Activated naive CD8-positive, alpha-beta T cell treated with anti-CD3 and anti-CD28 coated beads for 36 hours (primary cell): ENCODE measurements around the gene DDX51. TPM values are rescaled to one million over a fixed set of nuclear protein-coding genes. Genes with fewer than 3 reads are reported as not detected.

ENCODE experiments used
- DNase-seq: peaks from one replicate; pipeline ENCODE4 v3.0.0; 2021
- H3K27ac Mint-ChIP-seq: one replicate; pipeline ENCODE4 v1.8.0; 2022; ENCODE audit warnings: mild to moderate bottlenecking, moderate library complexity, mixed read lengths
- H3K27me3 Mint-ChIP-seq: one replicate; pipeline ENCODE4 v1.8.0; 2022; ENCODE audit warnings: mild to moderate bottlenecking, mixed read lengths
- H3K36me3 Mint-ChIP-seq: one replicate; pipeline ENCODE4 v1.8.0; 2021; ENCODE audit warnings: mild to moderate bottlenecking, mixed read lengths
- H3K4me1 Mint-ChIP-seq: one replicate; pipeline ENCODE4 v1.8.0; 2021; ENCODE audit warnings: mixed read lengths
- H3K4me3 Mint-ChIP-seq: one replicate; pipeline ENCODE4 v1.8.0; 2022; ENCODE audit warnings: mild to moderate bottlenecking, moderate library complexity, mixed read lengths
- H3K9me3 Mint-ChIP-seq: one replicate; pipeline ENCODE4 v1.8.0; 2022; ENCODE audit warnings: mixed read lengths
- total RNA-seq, 2 experiments: library from RNA; stranded (reverse); gene quantifications; one replicate each; pipeline ENCODE4 v1.2.3, GENCODE V29; 2021

The DDX51 gene
- total RNA-seq, 2 experiments from 2014 or later, result 32.4 to 34.8 TPM

DNA sequence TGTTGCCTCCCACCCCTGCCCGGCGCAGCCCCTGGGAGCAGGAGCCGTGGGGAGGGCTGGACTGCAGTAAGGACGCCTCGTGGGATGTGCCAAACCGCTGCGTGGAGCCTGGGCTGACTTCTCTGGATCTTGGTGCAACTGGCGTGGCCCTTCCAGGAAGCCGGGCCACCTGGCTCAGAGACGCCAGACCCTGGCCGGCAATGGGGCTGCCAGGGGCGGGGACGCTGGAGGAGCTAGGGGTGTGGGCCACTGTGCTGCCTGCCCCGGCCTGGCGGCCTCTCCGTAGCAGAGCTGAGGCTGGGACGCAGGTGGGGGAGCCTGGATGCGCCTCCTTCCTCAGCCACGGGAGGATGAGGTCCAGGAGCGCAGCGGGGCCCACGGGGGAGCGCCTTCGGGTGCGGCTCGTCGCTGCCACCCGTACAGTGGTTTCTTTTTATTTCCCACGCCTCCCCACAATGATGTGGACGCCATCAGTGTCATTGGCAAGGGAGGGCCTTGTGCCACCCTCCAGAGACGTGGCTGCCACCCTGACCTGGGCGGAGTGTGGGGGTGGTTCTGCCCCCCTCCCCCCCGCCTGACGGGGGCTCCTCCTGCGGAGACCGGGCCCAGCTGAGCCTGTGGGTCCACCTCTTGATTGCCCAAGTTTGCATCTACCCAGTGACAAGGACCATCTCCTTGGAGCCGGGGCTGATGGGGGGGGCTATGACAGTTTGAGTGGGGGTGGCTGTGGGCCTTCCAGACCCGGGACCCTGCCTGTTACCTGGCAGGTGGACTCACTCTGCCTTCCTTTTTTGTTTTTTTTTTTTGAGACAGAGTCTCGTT lies 11.3 kb downstream of the DDX51 start:
- no peak overlapping the region for H3K27ac Mint-ChIP-seq
- H3K36me3 Mint-ChIP-seq, result peaks cover 24% of the 10 kb centered on the region
- H3K4me3 Mint-ChIP-seq, result no peak overlapping the region
- H3K9me3 Mint-ChIP-seq, result peaks cover 7% of the 10 kb centered on the region
- no peaks in the 10 kb centered on the region for H3K27me3 Mint-ChIP-seq
- DNase-seq, result no peak
- H3K4me1 Mint-ChIP-seq, result no peaks in the 10 kb centered on the region

DNA sequence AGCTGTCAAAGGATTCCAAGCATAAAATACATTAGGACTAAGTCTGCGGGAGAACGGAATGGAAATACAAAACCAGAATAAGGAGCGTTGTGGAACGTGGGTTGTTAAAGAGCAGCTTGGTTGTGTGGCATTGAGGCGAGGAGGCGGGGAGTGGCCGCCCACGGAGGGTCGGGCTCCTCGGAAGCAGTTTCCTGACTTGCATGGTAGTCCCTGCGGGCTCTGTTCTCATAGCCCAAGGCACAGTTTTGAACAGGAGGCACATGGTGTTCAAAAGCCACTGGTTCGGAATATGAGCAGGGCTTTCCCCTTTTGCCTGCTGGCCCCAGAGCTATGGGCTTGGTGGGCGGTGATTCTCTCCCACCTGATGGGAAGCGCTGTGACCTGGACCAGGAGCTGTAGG lies 12.2 kb downstream of the DDX51 start:
- H3K27me3 Mint-ChIP-seq, result no peaks in the 10 kb centered on the region
- H3K9me3 Mint-ChIP-seq, result peaks cover 9% of the 10 kb centered on the region
- no peak for DNase-seq
- no peaks in the 10 kb centered on the region for H3K4me1 Mint-ChIP-seq
- H3K4me3 Mint-ChIP-seq, result no peak overlapping the region
- peaks cover 30% of the 10 kb centered on the region for H3K36me3 Mint-ChIP-seq
- no peak overlapping the region for H3K27ac Mint-ChIP-seq

DNA sequence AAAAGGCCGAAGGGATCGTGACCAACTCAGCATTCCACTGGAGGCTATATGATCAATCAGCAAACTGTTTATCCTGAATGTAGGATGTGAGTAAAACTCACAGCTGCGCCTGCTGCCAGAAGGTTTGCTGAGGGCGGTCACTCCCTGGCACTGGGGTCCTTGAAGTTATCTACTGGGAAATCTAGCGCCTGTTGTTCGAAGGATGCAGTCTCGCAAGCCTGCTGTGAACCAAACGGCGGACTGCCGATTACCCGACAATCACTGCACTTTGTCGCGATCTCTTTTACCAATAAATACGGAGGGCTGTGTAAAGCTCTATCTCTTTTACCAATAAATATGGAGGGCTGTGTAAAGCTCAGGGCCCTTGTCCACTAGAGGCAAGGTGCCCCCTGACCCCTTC lies 12.9 kb downstream of the DDX51 start:
- H3K36me3 Mint-ChIP-seq, result peaks cover 35% of the 10 kb centered on the region
- no peaks in the 10 kb centered on the region for H3K27me3 Mint-ChIP-seq
- no peak overlapping the region for H3K27ac Mint-ChIP-seq
- no peak for DNase-seq
- H3K9me3 Mint-ChIP-seq, result peaks cover 9% of the 10 kb centered on the region
- H3K4me3 Mint-ChIP-seq, result no peak overlapping the region
- H3K4me1 Mint-ChIP-seq, result no peaks in the 10 kb centered on the region

DNA sequence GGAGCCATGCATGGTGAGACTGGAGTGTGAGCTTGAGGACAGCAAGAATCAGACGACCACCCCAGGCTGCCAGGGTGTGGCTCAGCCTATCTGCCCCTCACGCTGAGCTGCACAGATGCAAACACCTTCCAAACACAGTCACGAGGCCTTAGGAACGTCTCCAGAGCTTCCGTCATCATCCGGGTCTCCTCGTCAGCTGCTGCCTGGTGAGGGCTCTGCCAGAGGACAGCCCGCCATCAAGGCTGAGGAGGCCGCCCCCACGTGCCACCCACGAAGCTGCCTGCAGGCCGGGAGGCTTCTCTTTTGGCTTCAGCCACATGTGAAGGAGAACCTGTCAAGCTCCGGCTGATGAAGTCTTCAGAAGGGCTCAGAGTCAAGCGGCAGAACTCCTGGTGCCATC lies 13.4 kb downstream of the DDX51 start:
- Mint-ChIP-seq H3K9me3 (peaks cover 9% of the 10 kb centered on the region), H3K4me1 (no peaks in the 10 kb centered on the region), H3K27me3 (no peaks in the 10 kb centered on the region), H3K27ac (no peak overlapping the region), H3K36me3 (peaks cover 37% of the 10 kb centered on the region), H3K4me3 (no peak overlapping the region)
- DNase-seq, result no peak

DNA sequence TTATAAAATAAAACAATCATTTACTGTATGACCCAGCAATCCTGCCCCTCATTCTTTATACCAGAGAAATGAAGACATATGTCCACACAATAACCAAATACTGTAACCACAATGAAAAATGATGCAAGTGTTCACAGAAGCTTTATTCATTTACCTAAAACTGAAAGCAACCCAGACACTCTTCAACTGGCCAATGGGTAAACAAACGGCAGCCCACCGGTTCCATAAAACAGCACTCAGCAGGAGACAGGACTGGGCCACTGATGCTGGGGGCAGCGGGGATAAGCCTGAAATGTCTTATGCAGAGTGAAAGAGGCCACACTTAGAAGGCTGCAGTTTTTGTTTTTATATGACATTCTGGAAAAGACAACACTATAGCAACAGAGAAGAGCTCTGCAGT lies 15.1 kb downstream of the DDX51 start:
- Mint-ChIP-seq H3K36me3 (peaks cover 49% of the 10 kb centered on the region), H3K4me1 (no peaks in the 10 kb centered on the region), H3K4me3 (no peak overlapping the region), H3K27me3 (no peaks in the 10 kb centered on the region), H3K27ac (no peak overlapping the region), H3K9me3 (peaks cover 9% of the 10 kb centered on the region)
- DNase-seq, result no peak

DNA sequence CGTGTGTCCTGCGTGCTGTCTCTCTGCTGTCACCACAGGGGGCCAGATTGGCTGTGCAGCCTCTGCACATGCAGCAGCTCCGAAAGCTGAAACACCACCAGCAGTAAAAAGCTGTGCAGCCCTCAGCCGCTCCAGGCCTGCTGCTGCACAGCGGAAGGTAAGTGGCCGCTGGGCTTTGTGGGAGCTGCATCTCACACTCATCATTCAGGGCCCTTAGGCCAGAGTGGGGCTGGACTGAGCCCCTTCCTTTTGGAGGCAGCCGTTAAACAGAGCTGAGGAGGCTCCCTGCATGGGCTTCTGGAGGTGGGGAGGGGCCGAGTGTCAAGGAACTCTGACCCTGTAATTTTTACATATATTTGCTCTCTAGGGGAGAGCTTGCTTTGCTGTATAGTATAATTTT lies 17.1 kb downstream of the DDX51 start:
- H3K4me3 Mint-ChIP-seq, result no peak overlapping the region

GRCh38 chr12:132125736-132126135 lies 18.4 kb downstream of the DDX51 start:
- peaks cover 9% of the 10 kb centered on the region for H3K9me3 Mint-ChIP-seq
- H3K4me3 Mint-ChIP-seq, result no peak overlapping the region
- DNase-seq, result no peak
- no peaks in the 10 kb centered on the region for H3K27me3 Mint-ChIP-seq
- no peak overlapping the region for H3K27ac Mint-ChIP-seq
- H3K4me1 Mint-ChIP-seq, result no peaks in the 10 kb centered on the region
- H3K36me3 Mint-ChIP-seq, result peaks cover 51% of the 10 kb centered on the region

More for the DNA sequence above, 17.1 kb downstream of the DDX51 start:
- H3K36me3 Mint-ChIP-seq, result peaks cover 51% of the 10 kb centered on the region
- H3K27ac Mint-ChIP-seq, result no peak overlapping the region
- H3K27me3 Mint-ChIP-seq, result no peaks in the 10 kb centered on the region
- DNase-seq, result no peak
- H3K9me3 Mint-ChIP-seq, result peaks cover 9% of the 10 kb centered on the region
- no peaks in the 10 kb centered on the region for H3K4me1 Mint-ChIP-seq

DNA sequence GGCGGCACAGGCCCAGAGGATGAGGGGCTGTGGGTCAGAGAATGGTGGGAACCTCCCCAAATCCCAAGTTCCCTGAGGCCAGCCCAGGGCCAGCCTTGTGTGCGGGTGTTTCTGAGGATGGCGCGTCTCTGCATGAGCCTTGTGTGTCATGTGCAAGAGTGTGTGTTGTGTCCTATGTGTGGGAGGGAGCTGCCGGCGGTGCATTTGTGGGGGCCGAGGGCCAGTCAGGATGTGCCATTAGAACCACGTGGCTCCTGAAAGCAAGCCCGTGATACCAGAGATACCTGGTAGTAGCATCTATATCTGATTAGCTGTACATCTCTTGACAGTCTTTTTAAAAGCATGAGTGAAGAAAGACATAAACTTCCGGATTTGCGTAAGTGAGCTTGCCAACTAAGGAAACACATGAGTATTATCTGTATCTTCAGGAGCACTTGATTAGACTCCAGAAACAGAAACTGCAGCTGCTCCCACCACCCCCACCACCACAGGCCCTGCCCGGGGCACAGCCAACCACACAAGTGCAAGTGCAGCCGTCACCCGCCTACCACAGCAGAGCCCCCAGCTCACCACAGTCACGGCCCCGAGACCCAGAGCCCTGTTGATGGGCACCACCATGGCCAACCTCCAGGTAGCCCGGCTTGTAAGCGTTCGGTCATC lies 19.2 kb downstream of the DDX51 start:
- Mint-ChIP-seq H3K36me3 (peaks cover 49% of the 10 kb centered on the region), H3K9me3 (peaks cover 9% of the 10 kb centered on the region), H3K27me3 (no peaks in the 10 kb centered on the region), H3K4me1 (no peaks in the 10 kb centered on the region), H3K4me3 (no peak overlapping the region), H3K27ac (no peak overlapping the region)
- no peak for DNase-seq

DNA sequence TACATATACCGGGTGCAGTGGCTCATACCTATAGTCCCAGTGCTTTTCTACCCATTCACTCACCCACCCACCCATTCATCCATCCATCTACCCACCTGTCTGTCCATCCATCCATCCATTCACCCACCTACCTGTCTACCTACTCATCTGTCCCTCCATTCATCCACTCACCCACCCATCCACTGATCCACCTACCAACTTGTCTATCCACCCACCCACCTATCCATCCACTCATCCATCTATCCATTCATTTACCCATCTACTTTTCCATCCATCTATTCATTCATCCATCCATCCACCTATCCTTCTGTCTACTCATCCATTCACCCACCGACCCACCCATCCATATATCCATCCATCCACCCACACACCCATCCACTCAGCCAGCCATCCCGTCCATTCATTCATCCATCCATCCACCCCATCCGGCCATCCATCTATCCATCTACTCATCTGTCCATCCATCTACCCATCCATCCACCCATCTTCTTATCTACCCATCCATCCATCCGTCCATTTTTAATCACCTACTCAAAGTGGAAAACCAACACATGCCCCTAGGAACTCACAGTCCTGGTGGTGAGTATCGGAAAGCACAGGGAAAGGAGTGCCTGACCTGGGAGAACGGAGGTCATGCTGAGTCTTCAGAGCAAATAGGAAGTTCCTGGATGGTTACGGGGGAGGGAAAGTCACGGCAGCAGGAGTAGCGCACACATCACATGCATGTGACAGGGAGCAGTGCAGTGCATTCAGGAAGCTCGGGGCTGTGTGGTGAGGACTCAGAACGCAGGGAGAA lies 20.0 kb downstream of the DDX51 start:
- Mint-ChIP-seq H3K4me1 (no peaks in the 10 kb centered on the region), H3K36me3 (peaks cover 43% of the 10 kb centered on the region), H3K27ac (no peak overlapping the region), H3K27me3 (no peaks in the 10 kb centered on the region), H3K4me3 (no peak overlapping the region), H3K9me3 (peaks cover 9% of the 10 kb centered on the region)
- DNase-seq, result no peak

- H3K36me3 Mint-ChIP-seq, result peaks cover 17% of the 10 kb centered on the region
- H3K27ac Mint-ChIP-seq, result no peak overlapping the region
- no peak overlapping the region for H3K4me3 Mint-ChIP-seq
- H3K4me1 Mint-ChIP-seq, result no peaks in the 10 kb centered on the region
- no peak for DNase-seq
- no peaks in the 10 kb centered on the region for H3K27me3 Mint-ChIP-seq
- no peaks in the 10 kb centered on the region for H3K9me3 Mint-ChIP-seq
These were observed 22.8 kb downstream of the DDX51 start for GRCh38 chr12:132121283-132121682.

GRCh38 chr12:132118876-132119275 lies 25.2 kb downstream of the DDX51 start:
- H3K27me3 Mint-ChIP-seq, result no peaks in the 10 kb centered on the region
- no peak overlapping the region for H3K27ac Mint-ChIP-seq

DNA sequence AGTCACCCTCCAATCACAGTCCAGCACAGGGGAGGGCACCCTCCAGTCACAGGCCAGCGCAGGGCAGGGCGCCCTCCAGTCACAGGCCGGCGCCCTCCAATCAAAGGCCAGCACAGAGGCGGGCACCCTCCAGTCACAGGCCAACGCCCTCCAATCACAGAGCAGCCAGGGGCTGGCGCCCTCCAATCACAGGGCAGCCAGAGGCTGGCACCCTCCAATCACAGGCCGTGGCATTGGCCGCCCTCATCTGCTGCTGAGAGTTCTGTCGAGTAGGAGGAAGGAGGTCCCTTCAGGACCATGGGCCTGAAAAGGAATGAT lies 26.6 kb downstream of the DDX51 start:
- Mint-ChIP-seq H3K4me1 (no peaks in the 10 kb centered on the region), H3K27me3 (no peaks in the 10 kb centered on the region), H3K36me3 (no peaks in the 10 kb centered on the region), H3K4me3 (no peak overlapping the region), H3K27ac (no peak overlapping the region), H3K9me3 (no peaks in the 10 kb centered on the region)
- no peak for DNase-seq

More at GRCh38 chr12:132118876-132119275, 25.2 kb downstream of the DDX51 start:
- peaks cover under 1% of the 10 kb centered on the region for H3K36me3 Mint-ChIP-seq
- H3K4me1 Mint-ChIP-seq, result no peaks in the 10 kb centered on the region
- DNase-seq, result no peak
- H3K4me3 Mint-ChIP-seq, result no peak overlapping the region
- no peaks in the 10 kb centered on the region for H3K9me3 Mint-ChIP-seq

GRCh38 chr12:132116709-132117557 lies 27.2 kb downstream of the DDX51 start:
- no peaks in the 10 kb centered on the region for H3K9me3 Mint-ChIP-seq
- no peak overlapping the region for H3K27ac Mint-ChIP-seq
- H3K4me3 Mint-ChIP-seq, result no peak overlapping the region
- DNase-seq, result no peak
- H3K4me1 Mint-ChIP-seq, result no peaks in the 10 kb centered on the region
- H3K27me3 Mint-ChIP-seq, result no peaks in the 10 kb centered on the region
- H3K36me3 Mint-ChIP-seq, result no peaks in the 10 kb centered on the region

DNA sequence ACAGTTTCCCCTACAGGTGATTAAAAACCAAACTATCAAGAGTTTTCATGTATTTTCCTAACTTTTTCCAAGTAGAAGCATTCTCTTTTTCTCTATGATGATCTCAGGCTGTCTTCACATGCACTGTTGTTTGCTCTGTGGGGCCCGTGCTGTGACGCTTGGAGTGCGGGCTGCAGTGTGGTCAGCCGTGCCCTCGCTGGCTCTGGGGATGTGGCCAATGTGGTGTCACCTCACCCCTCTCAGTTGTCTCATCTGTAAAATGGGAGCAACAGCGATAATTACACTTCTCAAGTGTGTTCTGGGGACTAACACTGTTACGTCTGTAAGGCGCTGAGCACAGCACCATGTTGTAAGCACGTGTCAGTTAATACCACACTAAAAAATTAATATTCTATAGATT lies 28.6 kb downstream of the DDX51 start:
- Mint-ChIP-seq H3K4me3 (no peak overlapping the region), H3K36me3 (peaks cover 5% of the 10 kb centered on the region), H3K27ac (no peak overlapping the region), H3K9me3 (no peaks in the 10 kb centered on the region), H3K4me1 (no peaks in the 10 kb centered on the region), H3K27me3 (no peaks in the 10 kb centered on the region)
- DNase-seq, result no peak

DNA sequence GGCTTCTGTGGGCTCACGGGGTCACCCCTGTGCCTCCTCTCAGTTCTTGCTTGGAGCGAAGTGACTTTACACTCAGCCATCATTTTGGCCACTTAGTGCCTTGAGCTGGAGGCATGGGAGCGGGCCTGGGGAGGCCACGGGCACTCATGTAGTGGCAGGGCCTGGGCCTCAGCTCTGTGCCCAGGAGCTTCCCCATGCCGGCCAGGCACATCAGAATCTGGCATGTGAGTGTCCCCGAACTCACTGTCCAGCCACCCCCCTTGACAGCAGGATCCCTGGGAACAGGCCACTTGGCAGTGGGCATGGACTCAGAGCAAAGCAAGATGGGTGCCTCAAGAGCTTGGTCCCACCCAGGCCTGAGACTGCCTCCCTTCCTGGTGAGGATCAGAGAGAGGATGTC lies 29.5 kb downstream of the DDX51 start:
- Mint-ChIP-seq H3K4me3 (no peak overlapping the region), H3K4me1 (no peaks in the 10 kb centered on the region), H3K27ac (no peak overlapping the region), H3K36me3 (peaks cover 5% of the 10 kb centered on the region), H3K9me3 (no peaks in the 10 kb centered on the region), H3K27me3 (no peaks in the 10 kb centered on the region)
- DNase-seq, result no peak
